Measurements from ENCODE around the gene ZSCAN26. TPM values are rescaled to one million over a fixed set of nuclear protein-coding genes. Genes with fewer than 3 reads are reported as not detected.

Gene ZSCAN26
- total RNA-seq, 1 experiment from 2014 or later: 10.8 TPM

DNA sequence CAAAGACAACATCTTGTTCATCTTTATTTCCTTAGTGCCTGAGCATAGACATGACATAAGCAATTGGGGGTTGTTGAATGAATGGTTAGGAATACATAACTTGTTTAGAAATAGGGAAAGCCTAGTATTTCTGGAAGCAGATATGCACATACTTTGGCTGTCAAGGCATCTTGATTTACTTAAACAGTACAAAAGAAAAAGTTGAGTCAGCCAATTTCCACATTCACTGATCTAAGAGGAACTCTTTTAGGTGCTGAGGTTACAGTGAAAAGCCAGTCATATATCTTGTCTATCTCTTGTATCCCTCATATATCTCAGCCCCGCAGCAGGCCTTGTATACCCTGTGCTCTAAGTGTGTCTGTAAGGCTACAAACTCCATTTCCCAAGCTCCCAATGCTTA is 26.5 kb upstream of the ZSCAN26 start:
- POLR2A ChIA-PET (ENCODE audit: unreplicated experiment): no interaction called here

DNA sequence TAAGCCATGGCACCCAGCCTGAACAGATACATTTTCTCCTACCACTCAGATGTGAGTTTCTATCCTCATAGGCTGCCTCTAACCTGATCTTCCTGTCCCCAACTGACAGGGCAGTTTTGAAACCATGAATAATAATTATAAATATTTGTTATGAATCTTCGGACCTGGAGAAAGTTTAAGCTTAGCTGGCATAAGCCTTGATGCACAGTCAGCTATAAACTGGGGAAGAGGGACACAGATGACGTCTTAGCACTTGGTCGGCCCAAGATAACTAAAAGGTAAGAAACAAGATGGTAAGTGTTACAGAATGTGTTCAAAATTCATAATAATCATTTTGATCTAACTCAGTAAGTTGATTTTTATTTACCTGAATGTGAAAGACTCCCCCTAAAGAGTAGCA is 23.0 kb upstream of the ZSCAN26 start:
- Histone ChIP-seq H3K9me3 (ENCODE audit: low read length) (no peaks in the 10 kb centered on the region), H3K4me1 (ENCODE audit: insufficient read depth, low read length) (no peaks in the 10 kb centered on the region), H3K4me3 (ENCODE audit: low read length) (no peak overlapping the region), H4K20me1 (ENCODE audit: low read length) (no peaks in the 10 kb centered on the region), H3K4me2 (ENCODE audit: low read length) (no peak overlapping the region), H2AFZ (ENCODE audit: low read length) (no peak overlapping the region), H3K36me3 (ENCODE audit: low read depth, low read length) (0 out of 2 replicates have a peak, but pooled peaks cover 12% of the 10 kb centered on the region), H3K27me3 (ENCODE audit: low read length) (no peaks in the 10 kb centered on the region), H3K9me2 (replicated peaks; ENCODE audit: low read length) (no peaks in the 10 kb centered on the region), H3K79me2 (ENCODE audit: low read length) (no peaks in the 10 kb centered on the region), H3F3A (ENCODE audit: low read length, unreplicated experiment) (no peaks in the 10 kb centered on the region), H3K9ac (ENCODE audit: low read length) (no peak overlapping the region), H3K27ac (ENCODE audit: low read length) (no peak overlapping the region)
- CTCF ChIA-PET: no interaction called here
- ATAC-seq: no peak
- DNase-seq: no peak
- no TSS peak for BruUV-seq (replicated peaks)
- intact Hi-C loops (cut with micrococcal nuclease): no loop called here
- POLR2A ChIA-PET (ENCODE audit: unreplicated experiment): no interaction called here
- TF ChIP-seq, protein P1, sequence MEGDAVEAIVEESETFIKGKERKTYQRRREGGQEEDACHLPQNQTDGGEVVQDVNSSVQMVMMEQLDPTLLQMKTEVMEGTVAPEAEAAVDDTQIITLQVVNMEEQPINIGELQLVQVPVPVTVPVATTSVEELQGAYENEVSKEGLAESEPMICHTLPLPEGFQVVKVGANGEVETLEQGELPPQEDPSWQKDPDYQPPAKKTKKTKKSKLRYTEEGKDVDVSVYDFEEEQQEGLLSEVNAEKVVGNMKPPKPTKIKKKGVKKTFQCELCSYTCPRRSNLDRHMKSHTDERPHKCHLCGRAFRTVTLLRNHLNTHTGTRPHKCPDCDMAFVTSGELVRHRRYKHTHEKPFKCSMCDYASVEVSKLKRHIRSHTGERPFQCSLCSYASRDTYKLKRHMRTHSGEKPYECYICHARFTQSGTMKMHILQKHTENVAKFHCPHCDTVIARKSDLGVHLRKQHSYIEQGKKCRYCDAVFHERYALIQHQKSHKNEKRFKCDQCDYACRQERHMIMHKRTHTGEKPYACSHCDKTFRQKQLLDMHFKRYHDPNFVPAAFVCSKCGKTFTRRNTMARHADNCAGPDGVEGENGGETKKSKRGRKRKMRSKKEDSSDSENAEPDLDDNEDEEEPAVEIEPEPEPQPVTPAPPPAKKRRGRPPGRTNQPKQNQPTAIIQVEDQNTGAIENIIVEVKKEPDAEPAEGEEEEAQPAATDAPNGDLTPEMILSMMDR (conservative IDR thresholded peaks at IDR 0.05; ENCODE audit: low read depth, low read length): no peak
- TF ChIP-seq EZH2phosphoT487 (IDR thresholded peaks at IDR 0.05; ENCODE audit: borderline replicate concordance, low read length): no peak
- TF ChIP-seq EZH2 (IDR thresholded peaks at IDR 0.05; ENCODE audit: low read length, unreplicated experiment): no peak

More for the DNA sequence above, 26.5 kb upstream of the ZSCAN26 start:
- Histone ChIP-seq H4K20me1 (ENCODE audit: low read length) (no peaks in the 10 kb centered on the region), H3K9me3 (ENCODE audit: low read length) (no peaks in the 10 kb centered on the region), H3K27me3 (ENCODE audit: low read length) (no peaks in the 10 kb centered on the region), H3K4me2 (ENCODE audit: low read length) (no peak overlapping the region), H3K27ac (ENCODE audit: low read length) (no peak overlapping the region), H3K4me1 (ENCODE audit: insufficient read depth, low read length) (no peaks in the 10 kb centered on the region), H3K9ac (ENCODE audit: low read length) (no peak overlapping the region), H3F3A (ENCODE audit: low read length, unreplicated experiment) (no peaks in the 10 kb centered on the region), H3K9me2 (replicated peaks; ENCODE audit: low read length) (no peaks in the 10 kb centered on the region), H3K36me3 (ENCODE audit: low read depth, low read length) (0 out of 2 replicates have a peak, but pooled peaks cover 8% of the 10 kb centered on the region), H2AFZ (ENCODE audit: low read length) (no peak overlapping the region), H3K4me3 (ENCODE audit: low read length) (no peak overlapping the region), H3K79me2 (ENCODE audit: low read length) (no peaks in the 10 kb centered on the region)
- ATAC-seq (no peak), DNase-seq (no peak)
- CTCF ChIA-PET: no interaction called here
- no peak for TF ChIP-seq EZH2 (IDR thresholded peaks at IDR 0.05; ENCODE audit: low read length, unreplicated experiment)
- intact Hi-C loops (cut with micrococcal nuclease): no loop called here
- no TSS peak for BruUV-seq (replicated peaks)

DNA sequence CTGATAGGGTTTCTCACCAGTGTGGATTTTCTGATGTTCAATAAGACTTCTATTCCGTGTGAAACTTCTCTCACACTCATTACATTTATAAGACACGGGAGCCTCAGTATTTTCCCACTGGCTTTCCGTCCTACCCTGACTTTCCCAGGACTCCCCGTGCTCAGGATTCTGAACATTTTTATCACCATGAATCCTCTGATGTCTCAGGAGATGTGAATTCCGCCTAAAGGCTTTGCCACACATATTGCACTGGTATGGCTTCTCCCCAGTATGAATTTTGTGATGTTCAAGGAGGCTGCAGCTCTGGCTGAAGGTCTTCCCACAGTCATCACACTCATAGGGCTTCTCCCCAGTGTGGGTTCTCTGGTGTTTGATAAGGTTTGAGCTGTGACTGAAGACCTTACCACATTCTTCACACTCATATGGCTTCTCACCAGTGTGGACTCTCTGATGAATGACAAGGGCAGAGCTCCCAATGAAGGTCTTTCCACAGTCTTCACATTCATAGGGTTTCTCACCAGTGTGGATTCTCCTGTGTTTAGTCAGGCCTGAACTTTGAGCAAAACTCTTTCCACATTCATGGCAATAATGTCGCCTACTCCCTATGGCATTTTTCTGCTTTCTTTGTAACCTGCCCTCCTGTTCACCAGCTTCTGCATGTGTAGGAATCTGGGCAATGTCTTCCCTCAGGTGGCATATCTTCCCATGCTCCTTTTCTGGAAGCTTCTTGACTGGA is 21.6 kb upstream of the ZSCAN26 start:
- no peaks in the 10 kb centered on the region for H3K9me2 ChIP-seq (replicated peaks; ENCODE audit: low read length)
- H3K79me2 ChIP-seq (ENCODE audit: low read length): peaks cover 2% of the 10 kb centered on the region; the same call in 1 of the 2 replicates
- POLR2A ChIA-PET (ENCODE audit: unreplicated experiment): no interaction called here
- no peak overlapping the region for H3K9ac ChIP-seq (ENCODE audit: low read length)
- no peaks in the 10 kb centered on the region for H3K4me1 ChIP-seq (ENCODE audit: insufficient read depth, low read length)
- DNase-seq: no peak
- H3K36me3 ChIP-seq (ENCODE audit: low read depth, low read length): 0 out of 2 replicates have a peak, but pooled peaks cover 12% of the 10 kb centered on the region
- BruUV-seq (replicated peaks): TSS peak; percentile 2
- TF ChIP-seq EZH2phosphoT487 (IDR thresholded peaks at IDR 0.05; ENCODE audit: borderline replicate concordance, low read length): no peak
- TF ChIP-seq, protein P1 (conservative IDR thresholded peaks at IDR 0.05; ENCODE audit: low read depth, low read length): no peak
- no peak for TF ChIP-seq EZH2 (IDR thresholded peaks at IDR 0.05; ENCODE audit: low read length, unreplicated experiment)
- no peaks in the 10 kb centered on the region for H3K27me3 ChIP-seq (ENCODE audit: low read length)
- no peaks in the 10 kb centered on the region for H3K9me3 ChIP-seq (ENCODE audit: low read length)
- no peaks in the 10 kb centered on the region for H3F3A ChIP-seq (ENCODE audit: low read length, unreplicated experiment)
- H4K20me1 ChIP-seq (ENCODE audit: low read length): no peaks in the 10 kb centered on the region
- H2AFZ ChIP-seq (ENCODE audit: low read length): no peak overlapping the region
- H3K27ac ChIP-seq (ENCODE audit: low read length): no peak overlapping the region
- CTCF ChIA-PET: no interaction called here
- H3K4me2 ChIP-seq (ENCODE audit: low read length): no peak overlapping the region
- no peak overlapping the region for H3K4me3 ChIP-seq (ENCODE audit: low read length)
- ATAC-seq: no peak
- intact Hi-C loops (cut with micrococcal nuclease): no loop called here
